Measurements from ENCODE around the gene RCC2.

The RCC2 gene

DNA sequence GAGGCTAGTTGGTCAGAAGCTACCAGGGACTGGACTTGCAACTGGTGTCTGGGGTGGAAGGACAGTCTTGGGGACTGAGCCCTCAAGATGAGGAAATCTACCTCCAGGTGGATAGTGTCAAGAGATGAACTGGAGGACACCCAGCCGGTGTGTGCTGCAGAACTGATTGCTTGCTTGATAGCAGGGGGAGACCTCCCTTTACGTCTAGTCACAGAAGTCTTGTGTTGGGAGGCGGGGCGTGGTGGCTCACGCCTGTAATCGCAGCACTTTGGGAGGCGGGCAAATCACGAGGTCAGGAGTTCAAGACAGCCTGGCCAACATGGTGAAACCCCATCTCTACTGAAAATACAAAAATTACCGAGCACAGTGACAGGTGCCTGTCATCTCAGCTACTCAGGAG is 4.9 kb downstream of the RCC2 start:
- Histone ChIP-seq H3K9me3 (ENCODE audit: control insufficient read depth, insufficient read depth, low read length) (no peaks in the 10 kb centered on the region), H3K27ac (ENCODE audit: low read length) (no peak overlapping the region), H3K27me3 (ENCODE audit: control insufficient read depth, insufficient read depth, low read length) (no peaks in the 10 kb centered on the region), H3K4me3 (ENCODE audit: low read length) (no peak overlapping the region), H3K4me1 (ENCODE audit: control insufficient read depth, insufficient read depth, low read length) (peaks cover 10% of the 10 kb centered on the region), H3K36me3 (ENCODE audit: control insufficient read depth, insufficient read depth, low read length) (peaks cover 21% of the 10 kb centered on the region; the same call in 1 of the 2 replicates)
- no CpG with 5 or more reads among the region's 9 CpGs for WGBS (ENCODE audit: insufficient coverage, insufficient read length)
- DNase-seq (ENCODE audit: low read depth, low spot score): no peak

GRCh38 chr1:17434016-17434415 is 5.5 kb downstream of the RCC2 start:
- no peaks in the 10 kb centered on the region for H3K9me3 ChIP-seq (ENCODE audit: control insufficient read depth, insufficient read depth, low read length)
- WGBS (ENCODE audit: insufficient coverage, insufficient read length): no CpG with 5 or more reads among the region's 3 CpGs
- H3K27me3 ChIP-seq (ENCODE audit: control insufficient read depth, insufficient read depth, low read length): no peaks in the 10 kb centered on the region
- H3K27ac ChIP-seq (ENCODE audit: low read length): no peak overlapping the region
- peak; percentile 54 for DNase-seq (ENCODE audit: low read depth, low spot score)
- H3K36me3 ChIP-seq (ENCODE audit: control insufficient read depth, insufficient read depth, low read length): peaks cover 21% of the 10 kb centered on the region; the same call in 1 of the 2 replicates
- H3K4me3 ChIP-seq (ENCODE audit: low read length): no peak overlapping the region
- peaks cover 10% of the 10 kb centered on the region for H3K4me1 ChIP-seq (ENCODE audit: control insufficient read depth, insufficient read depth, low read length)

DNA sequence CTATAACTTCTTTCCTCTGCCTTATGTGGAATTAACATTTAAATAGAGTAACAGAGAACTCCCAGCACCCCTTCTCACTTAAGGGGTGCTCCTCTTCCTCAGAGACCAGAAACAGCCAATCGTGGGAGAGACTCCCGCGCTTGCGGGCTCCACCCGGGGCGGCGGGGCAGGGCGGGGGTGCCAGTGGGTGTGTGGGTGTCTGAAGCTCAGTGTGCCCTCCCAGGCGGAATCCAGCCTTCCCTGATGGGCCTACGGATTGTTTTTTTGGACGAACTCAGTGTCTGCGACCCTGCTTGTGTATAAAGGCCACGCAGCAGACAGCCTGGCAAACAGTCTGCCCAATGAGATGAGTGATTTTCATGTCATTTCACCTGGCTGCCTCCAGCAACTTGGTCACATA is 6.2 kb downstream of the RCC2 start:
- peaks cover 10% of the 10 kb centered on the region for H3K4me1 ChIP-seq (ENCODE audit: control insufficient read depth, insufficient read depth, low read length)
- no CpG with 5 or more reads among the region's 13 CpGs for WGBS (ENCODE audit: insufficient coverage, insufficient read length)
- no peak overlapping the region for H3K4me3 ChIP-seq (ENCODE audit: low read length)
- DNase-seq (ENCODE audit: low read depth, low spot score): no peak
- no peak overlapping the region for H3K27ac ChIP-seq (ENCODE audit: low read length)
- H3K27me3 ChIP-seq (ENCODE audit: control insufficient read depth, insufficient read depth, low read length): no peaks in the 10 kb centered on the region
- H3K9me3 ChIP-seq (ENCODE audit: control insufficient read depth, insufficient read depth, low read length): no peaks in the 10 kb centered on the region
- peaks cover 28% of the 10 kb centered on the region; the same call in 1 of the 2 replicates for H3K36me3 ChIP-seq (ENCODE audit: control insufficient read depth, insufficient read depth, low read length)

DNA sequence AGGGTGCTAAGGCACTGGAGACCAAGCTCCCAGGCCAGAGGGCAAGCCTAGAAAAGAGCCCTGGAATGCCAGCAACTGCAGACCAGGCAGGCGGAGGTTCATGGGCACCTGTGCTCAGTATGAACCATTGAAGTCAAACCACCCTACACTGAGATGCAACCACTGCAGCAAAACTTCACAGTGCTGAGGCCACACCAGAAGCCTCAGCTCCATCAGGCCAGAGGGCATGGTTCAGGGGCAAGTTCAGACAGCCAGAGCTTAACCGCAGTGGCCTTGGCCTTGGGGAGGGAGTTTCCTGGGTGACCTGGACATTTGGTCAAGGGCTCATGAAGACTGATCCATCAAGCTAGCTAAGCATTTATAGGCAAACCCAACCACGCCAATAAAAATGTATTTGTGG is 7.1 kb downstream of the RCC2 start:
- Histone ChIP-seq H3K4me1 (ENCODE audit: control insufficient read depth, insufficient read depth, low read length) (peaks cover 10% of the 10 kb centered on the region), H3K36me3 (ENCODE audit: control insufficient read depth, insufficient read depth, low read length) (peaks cover 36% of the 10 kb centered on the region; the same call in 1 of the 2 replicates), H3K27me3 (ENCODE audit: control insufficient read depth, insufficient read depth, low read length) (no peaks in the 10 kb centered on the region), H3K27ac (ENCODE audit: low read length) (no peak overlapping the region), H3K4me3 (ENCODE audit: low read length) (no peak overlapping the region), H3K9me3 (ENCODE audit: control insufficient read depth, insufficient read depth, low read length) (no peaks in the 10 kb centered on the region)
- no CpG with 5 or more reads among the region's 3 CpGs for WGBS (ENCODE audit: insufficient coverage, insufficient read length)
- DNase-seq (ENCODE audit: low read depth, low spot score): no peak

- no CpG with 5 or more reads among the region's 9 CpGs for WGBS (ENCODE audit: insufficient coverage, insufficient read length)
- Histone ChIP-seq H3K9me3 (ENCODE audit: control insufficient read depth, insufficient read depth, low read length) (no peaks in the 10 kb centered on the region), H3K36me3 (ENCODE audit: control insufficient read depth, insufficient read depth, low read length) (peaks cover 53% of the 10 kb centered on the region), H3K4me1 (ENCODE audit: control insufficient read depth, insufficient read depth, low read length) (peaks cover 7% of the 10 kb centered on the region), H3K27ac (ENCODE audit: low read length) (no peak overlapping the region), H3K4me3 (ENCODE audit: low read length) (no peak overlapping the region), H3K27me3 (ENCODE audit: control insufficient read depth, insufficient read depth, low read length) (no peaks in the 10 kb centered on the region)
- DNase-seq (ENCODE audit: low read depth, low spot score): no peak
These were observed 10.3 kb downstream of the RCC2 start for GRCh38 chr1:17429183-17429582.

DNA sequence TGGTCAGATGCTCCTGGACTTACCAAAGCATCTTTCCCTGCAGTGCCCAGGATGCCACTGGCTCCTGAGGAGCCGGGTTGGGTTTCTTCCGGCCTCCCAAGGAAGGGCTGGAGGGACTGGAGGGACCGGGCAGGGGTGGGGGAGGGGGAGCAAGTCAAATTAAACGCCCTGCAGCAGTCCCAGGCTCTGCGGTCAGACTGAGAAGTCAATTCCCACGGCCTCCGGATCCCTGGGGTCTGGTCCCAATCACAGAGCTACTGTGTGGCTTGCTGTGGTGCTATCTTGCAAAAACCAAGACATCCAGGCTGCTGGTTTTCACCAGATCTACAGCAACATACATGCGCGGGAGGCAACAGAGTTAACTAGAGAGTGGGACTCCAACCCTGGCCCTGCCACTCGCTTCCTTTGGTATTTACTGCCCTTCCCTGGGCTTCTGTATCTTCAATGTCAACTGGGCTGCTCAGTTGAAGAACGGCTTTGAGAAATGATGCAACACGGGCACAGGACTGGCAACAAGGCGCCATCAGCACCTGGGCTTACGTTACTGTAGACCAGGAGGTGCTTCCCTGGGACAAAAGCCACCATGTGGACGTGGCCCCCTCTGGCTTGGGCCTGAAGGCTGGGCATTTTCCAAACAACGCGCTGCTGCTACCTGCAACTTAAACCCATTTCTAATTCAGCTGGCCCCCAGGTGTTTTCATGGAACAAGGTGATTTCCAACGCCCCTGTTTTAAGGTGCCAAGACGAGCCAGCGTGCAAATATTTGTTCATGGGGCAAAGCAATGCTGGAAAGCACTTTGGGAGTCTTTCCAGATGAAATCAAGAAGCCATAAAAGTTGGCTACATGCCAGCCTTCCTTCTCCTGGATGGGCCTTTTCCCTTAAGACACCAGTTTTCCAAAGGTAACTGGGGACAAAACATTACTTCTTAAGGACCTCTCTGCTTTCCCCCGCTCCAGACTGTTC is 11.5 kb downstream of the RCC2 start:
- H3K4me1 ChIP-seq (ENCODE audit: control insufficient read depth, insufficient read depth, low read length): peaks cover 4% of the 10 kb centered on the region
- H3K27ac ChIP-seq (ENCODE audit: low read length): no peak overlapping the region
- peaks cover 60% of the 10 kb centered on the region for H3K36me3 ChIP-seq (ENCODE audit: control insufficient read depth, insufficient read depth, low read length)
- DNase-seq (ENCODE audit: low read depth, low spot score): no peak
- no peaks in the 10 kb centered on the region for H3K9me3 ChIP-seq (ENCODE audit: control insufficient read depth, insufficient read depth, low read length)
- no CpG with 5 or more reads among the region's 21 CpGs for WGBS (ENCODE audit: insufficient coverage, insufficient read length)
- H3K27me3 ChIP-seq (ENCODE audit: control insufficient read depth, insufficient read depth, low read length): no peaks in the 10 kb centered on the region
- no peak overlapping the region for H3K4me3 ChIP-seq (ENCODE audit: low read length)

DNA sequence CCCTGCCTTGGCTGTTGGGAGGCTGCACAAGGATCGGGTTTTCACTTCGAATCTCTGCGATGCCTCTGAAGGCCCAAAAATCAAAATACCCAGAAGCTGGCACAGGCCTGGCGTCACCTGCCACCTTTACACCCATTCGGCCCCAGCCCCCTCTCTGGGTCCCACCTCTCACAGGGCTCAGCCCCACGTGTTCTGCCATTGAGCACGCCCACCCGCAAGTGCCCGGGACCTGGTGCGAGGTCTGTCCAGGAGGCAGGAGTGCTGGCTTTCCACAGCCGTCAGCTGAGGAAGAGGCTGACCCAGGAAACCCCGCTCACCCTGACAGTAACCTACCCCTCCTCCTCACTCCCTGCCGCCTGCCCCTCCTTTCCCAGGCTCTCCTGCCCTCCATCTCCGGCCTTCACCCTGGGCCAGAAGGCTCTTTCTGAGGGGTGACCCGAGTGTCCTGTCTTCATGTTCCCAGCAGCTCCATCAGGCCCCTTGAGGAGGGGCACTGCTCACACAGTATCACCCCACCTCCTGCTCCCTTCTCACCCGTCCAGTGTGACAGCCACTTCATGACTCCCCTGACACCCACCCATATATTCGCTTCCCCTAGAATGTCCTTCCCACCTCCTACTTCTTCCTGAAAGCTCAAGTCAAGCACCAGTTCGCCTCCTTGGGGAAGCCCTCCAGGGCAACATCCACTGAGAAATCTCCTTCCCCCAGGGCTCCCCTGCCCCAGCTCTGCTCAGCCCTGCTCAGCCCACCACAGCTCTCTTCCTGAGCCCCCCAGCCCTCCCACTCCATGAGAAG is 13.5 kb downstream of the RCC2 start:
- no peaks in the 10 kb centered on the region for H3K9me3 ChIP-seq (ENCODE audit: control insufficient read depth, insufficient read depth, low read length)
- DNase-seq (ENCODE audit: low read depth, low spot score): no peak
- no CpG with 5 or more reads among the region's 18 CpGs for WGBS (ENCODE audit: insufficient coverage, insufficient read length)
- H3K4me3 ChIP-seq (ENCODE audit: low read length): no peak overlapping the region
- H3K36me3 ChIP-seq (ENCODE audit: control insufficient read depth, insufficient read depth, low read length): peaks cover 57% of the 10 kb centered on the region
- no peaks in the 10 kb centered on the region; the same call in 1 of the 2 replicates for H3K4me1 ChIP-seq (ENCODE audit: control insufficient read depth, insufficient read depth, low read length)
- no peaks in the 10 kb centered on the region for H3K27me3 ChIP-seq (ENCODE audit: control insufficient read depth, insufficient read depth, low read length)
- no peak overlapping the region for H3K27ac ChIP-seq (ENCODE audit: low read length)

GRCh38 chr1:17423781-17424245 is 15.7 kb downstream of the RCC2 start:
- H3K9me3 ChIP-seq (ENCODE audit: control insufficient read depth, insufficient read depth, low read length): no peaks in the 10 kb centered on the region
- no peak overlapping the region for H3K4me3 ChIP-seq (ENCODE audit: low read length)
- H3K36me3 ChIP-seq (ENCODE audit: control insufficient read depth, insufficient read depth, low read length): peaks cover 65% of the 10 kb centered on the region
- DNase-seq (ENCODE audit: low read depth, low spot score): no peak
- H3K4me1 ChIP-seq (ENCODE audit: control insufficient read depth, insufficient read depth, low read length): no peaks in the 10 kb centered on the region; the same call in 1 of the 2 replicates
- no peaks in the 10 kb centered on the region for H3K27me3 ChIP-seq (ENCODE audit: control insufficient read depth, insufficient read depth, low read length)
- no peak overlapping the region for H3K27ac ChIP-seq (ENCODE audit: low read length)
- WGBS (ENCODE audit: insufficient coverage, insufficient read length): no CpG with 5 or more reads among the region's 13 CpGs

DNA sequence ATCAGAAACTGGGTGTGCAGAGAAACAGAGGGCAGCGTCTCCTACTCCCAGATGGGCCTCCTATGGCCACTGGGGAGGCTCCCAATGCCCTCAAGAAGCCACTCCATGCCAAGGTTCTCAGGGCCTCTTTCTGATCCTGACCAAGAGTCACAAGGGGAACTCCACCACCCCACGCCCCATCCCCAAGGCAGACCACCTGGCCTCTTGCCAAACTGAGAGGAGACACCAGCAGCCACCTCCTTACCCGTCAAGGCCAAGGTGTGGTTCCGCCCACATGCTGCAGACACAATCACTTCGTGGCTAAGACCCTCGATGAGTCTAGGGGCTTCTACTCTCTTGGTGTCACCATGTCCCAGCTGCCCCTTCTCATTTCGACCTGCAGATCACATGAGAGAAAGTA is 17.0 kb downstream of the RCC2 start:
- peaks cover 59% of the 10 kb centered on the region for H3K36me3 ChIP-seq (ENCODE audit: control insufficient read depth, insufficient read depth, low read length)
- no peak overlapping the region for H3K4me3 ChIP-seq (ENCODE audit: low read length)
- no peaks in the 10 kb centered on the region for H3K27me3 ChIP-seq (ENCODE audit: control insufficient read depth, insufficient read depth, low read length)
- no peaks in the 10 kb centered on the region; the same call in 1 of the 2 replicates for H3K4me1 ChIP-seq (ENCODE audit: control insufficient read depth, insufficient read depth, low read length)
- no CpG with 5 or more reads among the region's 7 CpGs for WGBS (ENCODE audit: insufficient coverage, insufficient read length)
- no peak overlapping the region for H3K27ac ChIP-seq (ENCODE audit: low read length)
- H3K9me3 ChIP-seq (ENCODE audit: control insufficient read depth, insufficient read depth, low read length): no peaks in the 10 kb centered on the region
- DNase-seq (ENCODE audit: low read depth, low spot score): no peak

- H3K36me3 ChIP-seq (ENCODE audit: control insufficient read depth, insufficient read depth, low read length): peaks cover 55% of the 10 kb centered on the region
- DNase-seq (ENCODE audit: low read depth, low spot score): no peak
- no peaks in the 10 kb centered on the region for H3K4me1 ChIP-seq (ENCODE audit: control insufficient read depth, insufficient read depth, low read length)
- no peak overlapping the region for H3K4me3 ChIP-seq (ENCODE audit: low read length)
- H3K9me3 ChIP-seq (ENCODE audit: control insufficient read depth, insufficient read depth, low read length): no peaks in the 10 kb centered on the region
- WGBS (ENCODE audit: insufficient coverage, insufficient read length): no CpG with 5 or more reads among the region's 6 CpGs
- no peak overlapping the region for H3K27ac ChIP-seq (ENCODE audit: low read length)
- H3K27me3 ChIP-seq (ENCODE audit: control insufficient read depth, insufficient read depth, low read length): no peaks in the 10 kb centered on the region
These were observed 19.0 kb downstream of the RCC2 start for GRCh38 chr1:17420391-17420918.
